Measurements from ENCODE around the gene PRLH.

PRLH gene

DNA sequence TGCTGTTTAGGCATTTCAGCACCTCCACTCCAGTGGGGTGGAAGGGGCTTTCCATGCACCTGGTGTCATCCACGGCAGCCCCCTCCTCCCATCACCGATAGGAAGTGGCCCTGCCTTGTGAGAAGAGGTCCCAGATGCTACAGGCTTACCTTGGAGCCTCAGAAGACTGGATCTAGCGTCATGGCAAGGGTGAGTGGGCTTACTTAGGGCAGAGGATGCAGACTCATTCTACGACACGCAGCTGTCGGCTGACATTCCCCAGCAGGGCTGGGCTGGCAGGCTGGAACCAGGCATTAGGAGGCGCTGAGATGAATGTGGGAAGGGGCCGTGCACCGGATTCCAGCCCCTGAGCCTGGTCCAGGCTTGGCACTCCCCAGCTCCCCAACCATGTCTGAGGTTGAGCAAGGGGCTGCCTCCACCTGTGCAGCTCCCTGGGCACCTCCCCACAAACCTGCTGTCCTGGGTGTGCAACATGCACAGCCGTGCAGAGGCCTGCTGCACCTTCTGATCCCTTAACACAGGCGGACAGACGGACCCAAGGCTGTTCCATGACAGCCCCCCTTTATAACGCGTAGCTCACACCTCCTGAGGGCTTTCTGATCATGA lies 1.7 kb upstream of the PRLH start:
- Histone ChIP-seq H3K4me2 (ENCODE audit: low read depth, low read length, poor library complexity, severe bottlenecking) (no peak overlapping the region), H3K4me3 (ENCODE audit: insufficient read depth, low read length, poor library complexity, severe bottlenecking) (no peak overlapping the region), H2AFZ (ENCODE audit: low read depth, low read length, severe bottlenecking) (no peak overlapping the region), H3K27ac (ENCODE audit: low read depth, low read length) (no peak overlapping the region), H3K79me2 (ENCODE audit: insufficient read depth, low read length) (no peaks in the 10 kb centered on the region), H4K20me1 (ENCODE audit: low read depth, low read length) (no peaks in the 10 kb centered on the region), H3K36me3 (ENCODE audit: low read length) (no peaks in the 10 kb centered on the region), H3K9me2 (replicated peaks; ENCODE audit: insufficient read depth, low read length) (no peaks in the 10 kb centered on the region), H3K9ac (ENCODE audit: low read length) (no peak overlapping the region), H3K27me3 (ENCODE audit: low read length) (no peaks in the 10 kb centered on the region), H3K9me3 (ENCODE audit: insufficient read depth, low read length) (0 out of 2 replicates have a peak, but pooled peaks cover 7% of the 10 kb centered on the region), H3F3A (ENCODE audit: insufficient read depth) (no peaks in the 10 kb centered on the region)
- no peak for TF ChIP-seq EZH2phosphoT487 (conservative IDR thresholded peaks at IDR 0.05; ENCODE audit: low read length)
- TF ChIP-seq, protein P1, sequence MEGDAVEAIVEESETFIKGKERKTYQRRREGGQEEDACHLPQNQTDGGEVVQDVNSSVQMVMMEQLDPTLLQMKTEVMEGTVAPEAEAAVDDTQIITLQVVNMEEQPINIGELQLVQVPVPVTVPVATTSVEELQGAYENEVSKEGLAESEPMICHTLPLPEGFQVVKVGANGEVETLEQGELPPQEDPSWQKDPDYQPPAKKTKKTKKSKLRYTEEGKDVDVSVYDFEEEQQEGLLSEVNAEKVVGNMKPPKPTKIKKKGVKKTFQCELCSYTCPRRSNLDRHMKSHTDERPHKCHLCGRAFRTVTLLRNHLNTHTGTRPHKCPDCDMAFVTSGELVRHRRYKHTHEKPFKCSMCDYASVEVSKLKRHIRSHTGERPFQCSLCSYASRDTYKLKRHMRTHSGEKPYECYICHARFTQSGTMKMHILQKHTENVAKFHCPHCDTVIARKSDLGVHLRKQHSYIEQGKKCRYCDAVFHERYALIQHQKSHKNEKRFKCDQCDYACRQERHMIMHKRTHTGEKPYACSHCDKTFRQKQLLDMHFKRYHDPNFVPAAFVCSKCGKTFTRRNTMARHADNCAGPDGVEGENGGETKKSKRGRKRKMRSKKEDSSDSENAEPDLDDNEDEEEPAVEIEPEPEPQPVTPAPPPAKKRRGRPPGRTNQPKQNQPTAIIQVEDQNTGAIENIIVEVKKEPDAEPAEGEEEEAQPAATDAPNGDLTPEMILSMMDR (IDR thresholded peaks at IDR 0.05; ENCODE audit: insufficient read depth, low read length, poor library complexity, severe bottlenecking), result no peak

DNA sequence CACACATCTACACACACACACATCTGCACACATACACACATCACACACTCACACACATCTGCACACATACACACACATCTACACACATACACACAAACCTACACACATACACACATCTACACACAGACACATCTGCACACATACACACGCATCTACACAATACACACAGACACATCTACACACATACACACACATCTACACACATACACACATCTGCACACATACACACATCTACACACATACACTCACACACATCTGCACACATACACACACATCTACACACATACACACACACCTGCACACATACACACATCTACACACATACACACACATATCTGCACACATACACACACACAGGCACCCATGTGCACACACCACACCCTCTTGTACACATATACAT lies 400 bp upstream of the PRLH start:
- H3K27ac ChIP-seq (ENCODE audit: low read depth, low read length), result no peak overlapping the region
- H3K27me3 ChIP-seq (ENCODE audit: low read length), result no peaks in the 10 kb centered on the region
- no peak overlapping the region for H3K9ac ChIP-seq (ENCODE audit: low read length)
- H3K79me2 ChIP-seq (ENCODE audit: insufficient read depth, low read length), result no peaks in the 10 kb centered on the region
- no peaks in the 10 kb centered on the region for H3K9me2 ChIP-seq (replicated peaks; ENCODE audit: insufficient read depth, low read length)
- H3K4me2 ChIP-seq (ENCODE audit: low read depth, low read length, poor library complexity, severe bottlenecking), result no peak overlapping the region
- no peaks in the 10 kb centered on the region for H3F3A ChIP-seq (ENCODE audit: insufficient read depth)
- H3K9me3 ChIP-seq (ENCODE audit: insufficient read depth, low read length), result 0 out of 2 replicates have a peak, but pooled peaks cover 7% of the 10 kb centered on the region
- H3K36me3 ChIP-seq (ENCODE audit: low read length), result no peaks in the 10 kb centered on the region
- H2AFZ ChIP-seq (ENCODE audit: low read depth, low read length, severe bottlenecking), result no peak overlapping the region
- H4K20me1 ChIP-seq (ENCODE audit: low read depth, low read length), result no peaks in the 10 kb centered on the region
- no peak overlapping the region for H3K4me3 ChIP-seq (ENCODE audit: insufficient read depth, low read length, poor library complexity, severe bottlenecking)
- no peak for TF ChIP-seq EZH2phosphoT487 (conservative IDR thresholded peaks at IDR 0.05; ENCODE audit: low read length)

DNA sequence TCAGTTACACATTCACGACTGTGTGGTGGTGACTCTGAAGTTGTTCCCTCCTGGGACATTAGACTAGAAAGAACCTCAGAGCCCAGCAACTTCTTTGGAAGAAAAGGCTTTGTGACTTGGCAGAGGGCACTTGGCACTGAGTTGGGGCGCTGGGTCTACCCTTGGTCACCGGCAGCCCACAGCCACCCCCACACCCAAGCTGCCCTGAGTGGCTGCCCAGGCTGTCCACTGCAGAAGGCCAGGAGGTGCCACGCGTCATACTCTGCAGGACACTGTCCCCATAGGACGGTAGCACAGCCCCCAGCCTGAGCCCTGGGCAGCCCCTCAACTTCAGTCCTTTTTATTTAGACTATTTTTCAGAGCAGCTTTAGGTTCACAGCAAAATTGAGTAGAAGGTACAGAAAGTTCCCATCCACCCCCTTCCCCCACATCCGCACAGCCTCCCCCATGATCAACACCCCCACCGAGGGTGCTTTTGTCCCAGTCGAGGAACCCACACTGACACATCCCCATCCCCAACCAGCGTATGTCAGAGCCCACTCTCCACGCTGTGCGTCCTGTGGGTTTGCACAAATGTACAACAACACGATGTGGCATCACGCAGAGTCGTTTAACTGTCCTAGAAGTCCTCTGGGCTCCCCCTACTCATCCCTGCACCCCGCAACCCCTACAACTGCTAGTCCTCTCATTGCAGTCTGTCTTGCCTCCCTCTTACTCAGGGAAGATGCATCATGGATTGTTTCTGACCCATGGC lies 1.1 kb downstream of the PRLH start:
- Histone ChIP-seq H3K9me2 (replicated peaks; ENCODE audit: insufficient read depth, low read length) (no peaks in the 10 kb centered on the region), H4K20me1 (ENCODE audit: low read depth, low read length) (no peaks in the 10 kb centered on the region), H3K9me3 (ENCODE audit: insufficient read depth, low read length) (0 out of 2 replicates have a peak, but pooled peaks cover 7% of the 10 kb centered on the region), H3K27me3 (ENCODE audit: low read length) (no peaks in the 10 kb centered on the region), H3K79me2 (ENCODE audit: insufficient read depth, low read length) (no peaks in the 10 kb centered on the region), H3K9ac (ENCODE audit: low read length) (no peak overlapping the region), H2AFZ (ENCODE audit: low read depth, low read length, severe bottlenecking) (no peak overlapping the region), H3K4me3 (ENCODE audit: insufficient read depth, low read length, poor library complexity, severe bottlenecking) (no peak overlapping the region), H3K27ac (ENCODE audit: low read depth, low read length) (no peak overlapping the region), H3F3A (ENCODE audit: insufficient read depth) (no peaks in the 10 kb centered on the region), H3K36me3 (ENCODE audit: low read length) (no peaks in the 10 kb centered on the region), H3K4me2 (ENCODE audit: low read depth, low read length, poor library complexity, severe bottlenecking) (no peak overlapping the region)
- no peak for TF ChIP-seq EZH2phosphoT487 (conservative IDR thresholded peaks at IDR 0.05; ENCODE audit: low read length)
- TF ChIP-seq, protein P1 (IDR thresholded peaks at IDR 0.05; ENCODE audit: insufficient read depth, low read length, poor library complexity, severe bottlenecking), result no peak

DNA sequence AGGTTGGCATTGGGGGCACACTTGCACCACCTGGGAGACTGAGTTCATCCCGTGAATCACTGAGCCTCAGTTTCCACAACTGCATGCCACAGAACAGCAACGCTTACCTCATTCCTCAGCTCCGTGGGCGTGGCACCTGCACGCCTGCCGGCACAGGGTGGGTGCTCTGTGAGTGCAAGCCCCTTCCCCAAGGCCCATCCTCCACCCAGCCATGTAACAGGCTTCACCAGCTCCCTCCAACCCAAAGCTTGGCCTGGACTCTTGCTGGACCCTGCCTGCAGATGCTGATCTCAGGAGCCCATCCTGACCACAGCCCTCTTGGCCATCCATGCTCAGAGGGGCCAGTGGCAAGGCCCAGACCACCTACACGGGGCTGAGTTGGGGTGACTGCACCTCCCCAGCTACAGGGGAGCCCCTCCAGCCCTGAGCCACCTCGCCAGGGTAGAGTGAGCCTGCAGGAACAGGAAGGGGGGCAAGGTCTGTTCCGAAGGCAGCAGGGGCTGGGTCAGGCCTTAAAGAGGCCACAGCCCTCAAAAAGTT lies 1.8 kb downstream of the PRLH start:
- H3K4me2 ChIP-seq (ENCODE audit: low read depth, low read length, poor library complexity, severe bottlenecking), result no peak overlapping the region
- H2AFZ ChIP-seq (ENCODE audit: low read depth, low read length, severe bottlenecking), result no peak overlapping the region
- 0 out of 2 replicates have a peak, but pooled peaks cover 7% of the 10 kb centered on the region for H3K9me3 ChIP-seq (ENCODE audit: insufficient read depth, low read length)
- H3K27ac ChIP-seq (ENCODE audit: low read depth, low read length), result no peak overlapping the region
- H3K36me3 ChIP-seq (ENCODE audit: low read length), result no peaks in the 10 kb centered on the region
- H3K9me2 ChIP-seq (replicated peaks; ENCODE audit: insufficient read depth, low read length), result no peaks in the 10 kb centered on the region
- H3F3A ChIP-seq (ENCODE audit: insufficient read depth), result no peaks in the 10 kb centered on the region
- TF ChIP-seq EZH2phosphoT487 (conservative IDR thresholded peaks at IDR 0.05; ENCODE audit: low read length), result no peak
- TF ChIP-seq, protein P1 (IDR thresholded peaks at IDR 0.05; ENCODE audit: insufficient read depth, low read length, poor library complexity, severe bottlenecking), result no peak
- no peaks in the 10 kb centered on the region for H3K79me2 ChIP-seq (ENCODE audit: insufficient read depth, low read length)
- no peaks in the 10 kb centered on the region for H4K20me1 ChIP-seq (ENCODE audit: low read depth, low read length)
- no peak overlapping the region for H3K9ac ChIP-seq (ENCODE audit: low read length)
- no peak overlapping the region for H3K4me3 ChIP-seq (ENCODE audit: insufficient read depth, low read length, poor library complexity, severe bottlenecking)
- no peaks in the 10 kb centered on the region for H3K27me3 ChIP-seq (ENCODE audit: low read length)

Data from SU-DHL-6 (cell line).